Lung microvascular endothelial cell (primary cell): ENCODE measurements around the gene NCBP2. TPM values are rescaled to one million over a fixed set of nuclear protein-coding genes. Genes with fewer than 3 reads are reported as not detected.

Experiments
- DNase-seq, 2 donors: peaks; one replicate each; pipeline versions ENCODE4 v3.0.0 to v3.0.0-alpha.2; 2010; ENCODE audit warnings: low read depth in 2 of 2
- total RNA-seq: library from RNA; depleted of rRNA; stranded (reverse); fragments of >200 nt; gene quantifications from 2 replicates; pipeline ENCODE4 v1.2.1, GENCODE V29; 2014

Gene NCBP2
- total RNA-seq = 44.5 and 49.0 TPM in 2 replicates

DNA sequence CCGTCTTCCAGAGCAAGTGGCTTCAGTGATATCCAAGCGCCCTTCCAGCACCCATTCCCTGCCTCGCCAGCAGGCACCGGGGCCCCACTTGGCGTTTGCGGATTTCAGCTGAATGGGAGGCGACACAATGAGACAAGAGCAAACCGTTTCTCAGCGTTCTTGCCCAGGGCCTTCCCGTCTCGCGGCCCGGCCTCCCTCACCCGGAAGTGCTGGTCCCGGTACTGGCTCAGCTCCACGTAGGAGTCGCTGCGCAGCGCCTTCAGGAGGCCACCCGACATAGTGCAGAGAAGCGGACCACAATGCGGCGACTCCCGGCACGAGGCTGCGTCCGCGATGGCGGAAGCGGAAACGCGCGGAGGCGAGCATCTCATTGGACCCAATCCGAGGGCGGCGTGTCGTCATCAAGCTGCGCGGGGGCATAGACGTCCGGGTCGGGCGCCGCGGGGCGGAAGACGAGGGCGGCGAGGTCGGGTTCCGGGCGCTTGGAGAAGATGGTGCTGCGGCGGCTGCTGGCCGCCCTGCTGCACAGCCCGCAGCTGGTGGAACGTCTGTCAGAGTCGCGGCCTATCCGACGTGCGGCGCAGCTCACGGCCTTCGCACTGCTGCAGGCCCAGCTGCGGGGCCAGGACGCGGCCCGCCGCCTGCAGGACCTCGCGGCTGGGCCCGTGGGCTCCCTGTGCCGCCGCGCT, at the start of gene NCBP2:
Gene NCBP2 (minus strand): TSS at position 303 of the 689 bp plus-strand sequence. CDS start 25 bp downstream, at position 278.
- DNase-seq = peak; percentile 99

DNA sequence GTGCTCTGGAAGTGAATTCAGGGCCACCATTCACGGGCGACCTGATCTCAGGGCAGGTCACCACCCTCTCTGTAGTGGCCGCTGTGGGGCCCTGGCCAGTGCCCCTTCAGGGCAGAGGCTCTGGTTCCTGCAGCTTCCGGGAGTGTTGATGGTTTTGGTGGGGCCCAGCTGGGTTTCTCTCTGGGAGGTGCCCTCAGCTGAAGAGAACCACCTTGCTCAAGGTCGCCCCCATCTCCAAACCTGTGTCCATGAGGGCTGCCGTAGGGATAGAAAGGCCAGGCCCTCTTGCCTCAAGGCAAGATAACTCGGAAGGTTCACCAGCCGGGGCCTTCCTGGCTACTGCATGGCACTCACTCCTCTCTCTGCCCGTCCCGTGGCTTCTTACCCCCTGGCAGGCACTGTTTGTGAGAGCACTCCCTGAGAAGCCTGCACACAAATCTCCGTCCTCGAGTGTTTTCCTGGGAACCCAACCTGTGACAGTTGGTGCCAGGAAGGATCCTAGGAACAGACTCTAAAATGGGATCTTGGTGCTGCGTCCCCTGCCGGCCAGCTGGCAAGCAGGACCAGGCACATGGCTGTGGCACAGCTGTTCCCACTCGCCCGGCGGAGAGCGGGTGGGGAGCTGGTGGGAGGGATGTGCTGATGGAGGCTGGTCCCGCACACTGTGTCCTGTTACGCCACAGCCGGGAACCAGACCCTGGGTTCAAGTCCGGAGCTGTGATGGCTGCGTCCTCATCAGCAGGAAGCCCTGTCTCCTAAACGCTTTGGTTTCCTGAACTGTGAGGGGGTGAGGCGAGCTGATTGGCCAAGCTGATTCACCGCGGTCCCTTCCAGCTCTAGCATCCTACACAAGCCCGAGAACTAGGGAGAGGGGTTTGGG, 49.5 kb upstream of the NCBP2 start:
- no peak for DNase-seq

DNA sequence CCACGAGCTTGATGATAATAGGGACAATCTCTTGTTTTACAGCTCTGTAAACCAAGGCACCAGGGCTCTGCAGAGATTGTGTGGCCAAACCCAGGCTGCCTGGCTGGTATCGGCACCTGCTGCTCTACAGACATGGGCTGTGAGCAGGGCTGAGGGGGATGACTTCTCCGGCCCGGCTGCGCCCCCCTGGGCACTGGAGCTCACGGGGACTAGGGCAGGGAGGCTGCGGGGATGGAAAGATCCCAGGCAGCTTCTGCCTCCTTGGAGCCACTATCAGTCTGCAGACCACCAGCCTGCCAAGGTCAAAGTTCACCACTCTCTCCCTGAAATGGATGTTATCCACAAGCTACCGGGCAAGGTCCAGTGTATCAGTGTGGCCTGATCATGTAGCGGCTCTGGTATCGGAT, 48.3 kb upstream of the NCBP2 start:
- DNase-seq = no peak

DNA sequence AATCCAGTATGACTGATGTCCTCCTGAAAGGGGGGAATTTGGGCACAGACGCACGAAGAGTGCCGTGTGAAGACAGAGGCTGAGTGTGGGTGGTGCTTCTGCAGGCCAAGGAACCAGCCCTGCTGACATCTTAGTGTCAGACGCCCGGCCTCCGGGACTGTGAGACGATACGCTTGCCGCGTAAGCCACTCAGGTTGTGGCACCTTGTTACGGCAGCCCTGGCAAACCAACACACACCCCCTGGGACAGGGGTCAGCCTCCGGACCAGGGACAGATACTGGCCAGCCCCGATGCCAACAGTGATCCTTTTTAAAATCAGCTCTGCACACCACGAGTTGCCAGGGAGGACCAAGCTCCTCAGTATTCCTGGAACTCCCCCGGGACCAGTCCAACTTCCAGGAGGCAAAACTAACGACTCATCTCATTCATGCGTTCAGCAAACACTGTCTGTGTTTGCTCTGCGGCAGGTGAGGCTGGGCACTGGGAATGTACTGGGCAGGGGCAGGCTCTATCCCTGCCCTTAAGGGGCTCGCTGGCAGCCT, 47.5 kb upstream of the NCBP2 start:
- DNase-seq = no peak

DNA sequence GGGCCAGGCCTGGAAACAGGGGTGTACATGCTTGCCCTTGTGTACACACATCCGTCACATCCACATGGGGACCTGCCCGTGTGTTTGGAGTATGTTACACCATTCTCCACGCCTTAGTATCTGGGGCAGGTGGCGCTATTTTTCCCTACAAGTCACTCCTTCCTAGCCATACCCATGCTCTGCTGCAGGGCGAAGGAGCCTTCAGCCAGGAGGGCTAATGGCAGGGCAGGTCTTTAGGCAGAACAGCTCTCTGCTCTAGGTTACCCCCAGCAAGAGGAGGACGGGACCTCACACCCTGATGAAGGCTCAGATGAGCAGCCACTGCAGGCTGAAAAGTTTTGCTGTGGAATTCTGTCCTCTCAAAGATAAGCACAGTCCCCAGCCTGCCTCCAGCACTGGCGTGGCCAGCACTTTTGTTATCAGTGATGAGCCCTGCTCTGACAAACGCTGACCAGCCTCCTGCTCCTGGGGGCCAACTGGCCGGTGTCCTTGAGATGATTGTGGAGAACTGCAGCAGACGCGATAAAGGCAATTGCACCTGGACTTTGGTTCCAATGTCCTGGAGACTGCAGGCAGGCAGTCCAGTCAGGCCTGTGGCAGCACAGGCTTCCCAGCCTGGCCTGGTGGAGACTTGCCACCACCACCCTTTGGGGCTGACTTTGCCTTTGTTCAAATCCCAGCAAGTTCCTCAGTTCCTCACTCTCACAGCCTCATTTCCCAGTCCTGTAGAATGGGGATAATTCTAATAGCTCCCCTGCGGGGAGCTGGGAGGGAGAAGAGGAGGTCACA, 46.1 kb upstream of the NCBP2 start:
- no peak for DNase-seq

DNA sequence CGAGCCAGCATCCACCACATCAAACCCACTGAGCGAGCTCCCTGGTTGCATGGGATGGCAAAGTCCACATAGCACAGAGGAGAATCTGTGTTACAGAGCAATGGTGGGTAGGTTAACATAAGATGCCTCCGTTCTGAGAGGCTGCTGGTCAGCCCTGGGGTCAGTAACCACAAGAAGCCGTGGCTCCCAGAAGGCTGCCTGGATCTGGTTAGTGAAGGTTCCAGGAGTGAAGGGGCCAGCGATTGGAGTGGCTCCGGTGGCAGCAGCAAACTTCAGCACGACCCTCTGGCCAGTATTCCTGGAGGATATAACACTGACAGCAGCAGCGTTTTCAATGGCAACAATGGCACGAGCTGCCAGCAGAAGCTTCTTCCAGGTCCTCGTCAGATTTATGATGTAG, 44.7 kb upstream of the NCBP2 start:
- DNase-seq = no peak

DNA sequence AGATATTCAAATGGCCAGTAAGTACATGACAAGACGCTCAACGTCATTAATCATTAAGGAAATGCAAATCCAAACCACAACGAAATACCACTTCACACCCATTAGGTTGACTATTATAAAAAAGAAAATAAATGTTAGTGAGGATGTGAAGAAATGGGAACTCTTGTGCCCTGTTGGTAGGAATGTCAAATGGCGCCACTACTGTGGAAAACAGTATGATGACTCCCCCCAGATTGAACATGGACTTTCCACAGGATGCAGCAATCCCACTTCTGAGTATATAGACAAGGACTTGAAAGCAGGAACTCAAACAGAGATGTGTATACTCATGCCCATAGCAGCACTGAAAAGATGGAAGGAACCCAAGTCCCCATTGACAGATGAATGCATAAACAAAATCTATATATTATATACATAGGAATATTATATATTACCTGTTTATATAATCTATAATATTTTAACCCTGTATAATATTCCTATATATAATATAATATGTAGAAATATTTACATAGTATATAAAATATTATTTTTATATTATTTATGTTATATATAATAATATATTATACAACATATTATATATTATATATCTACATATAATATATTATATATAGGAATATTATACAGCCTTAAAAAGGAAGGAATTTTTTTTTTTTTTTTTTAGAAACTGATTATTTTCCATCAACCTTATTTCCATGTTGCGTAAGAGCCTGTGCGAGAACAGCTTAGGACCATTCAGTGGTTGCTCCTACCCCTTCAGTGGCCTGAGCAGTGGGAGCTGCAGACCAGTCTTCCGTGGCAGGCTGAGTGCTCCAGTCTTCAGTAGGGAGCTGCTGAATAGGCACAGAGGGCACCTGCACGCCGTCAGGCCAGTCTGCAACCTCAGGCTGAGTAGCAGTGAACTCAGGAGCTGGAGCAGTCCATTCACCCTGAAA, 43.9 kb upstream of the NCBP2 start:
- DNase-seq = no peak

DNA sequence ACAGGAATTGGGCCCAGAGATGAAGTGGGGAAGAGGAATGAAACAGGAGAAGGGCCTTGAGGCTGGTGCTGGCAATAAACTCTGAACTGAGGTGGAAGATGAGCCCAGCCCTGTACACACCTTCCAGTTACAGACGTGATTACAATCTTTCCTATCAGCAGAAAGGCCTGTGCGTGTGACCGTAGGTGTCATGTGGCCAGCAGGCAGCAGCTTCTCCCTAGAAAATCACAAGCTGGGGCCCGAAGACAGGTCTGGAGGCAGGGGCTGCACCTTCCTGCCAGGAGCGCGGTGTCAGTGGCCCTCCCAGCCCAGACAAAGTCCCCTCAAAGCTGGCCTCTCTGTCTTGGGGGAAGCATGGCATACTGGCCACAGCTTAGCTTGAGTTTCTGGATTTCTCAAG, 43.0 kb upstream of the NCBP2 start:
- no peak for DNase-seq

DNA sequence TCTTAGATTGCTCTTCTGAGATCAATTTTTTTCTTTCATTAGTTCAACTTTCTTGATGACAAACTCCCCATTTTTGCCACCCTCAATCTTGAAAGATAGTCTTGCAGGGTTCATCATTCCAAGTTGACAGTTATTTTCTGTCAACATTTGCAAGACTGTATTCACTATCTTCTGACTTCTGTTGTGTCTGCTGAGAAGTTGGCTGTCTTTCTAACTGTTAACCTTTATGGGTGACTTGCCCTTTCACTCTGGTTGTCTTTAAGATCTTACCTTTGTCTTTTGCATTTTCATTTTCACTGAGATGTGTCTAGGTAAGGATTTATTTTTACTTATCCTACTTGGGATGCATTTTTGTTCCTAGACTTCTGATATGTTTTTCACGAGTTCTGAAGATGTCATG, 40.9 kb upstream of the NCBP2 start:
- DNase-seq = no peak

DNA sequence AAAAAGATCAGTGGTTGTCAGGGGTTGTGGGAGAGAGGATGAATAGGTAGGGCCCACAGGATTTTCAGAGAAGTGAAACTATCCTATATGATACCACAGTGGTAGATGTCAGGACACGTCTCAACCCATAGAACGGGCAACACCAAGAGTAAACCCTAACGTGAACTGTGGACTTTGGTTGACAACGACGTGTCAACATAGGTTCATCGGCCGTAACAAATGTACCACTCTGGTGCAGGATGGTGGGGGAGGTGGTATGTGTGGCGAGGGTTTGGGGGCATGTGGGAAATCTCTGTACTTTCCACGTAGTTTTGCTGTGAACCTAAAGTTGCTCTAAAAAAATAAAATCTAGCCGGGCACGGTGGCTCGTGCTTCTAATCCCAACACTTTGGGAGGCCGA, 39.3 kb upstream of the NCBP2 start:
- no peak for DNase-seq

DNA sequence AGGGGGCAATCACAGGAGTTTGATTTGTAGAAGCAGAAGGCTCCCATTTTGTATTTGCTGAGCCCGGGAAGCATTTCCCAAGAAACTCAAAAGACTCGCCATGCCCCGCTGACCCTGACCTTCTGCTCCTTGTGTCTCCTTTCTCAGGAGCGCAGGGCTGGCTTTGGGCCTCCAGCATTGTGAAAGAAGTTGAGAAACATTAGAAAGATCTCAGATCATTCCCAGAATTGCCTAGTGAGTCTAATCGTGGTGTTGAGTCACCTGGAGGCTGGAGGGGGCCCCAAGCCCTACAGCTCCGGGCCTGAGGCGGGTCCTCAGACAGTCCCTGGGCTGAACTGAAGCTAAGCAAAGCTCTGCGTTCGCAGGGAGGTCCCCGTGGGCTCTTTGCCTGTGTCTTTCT, 37.2 kb upstream of the NCBP2 start:
- no peak for DNase-seq

DNA sequence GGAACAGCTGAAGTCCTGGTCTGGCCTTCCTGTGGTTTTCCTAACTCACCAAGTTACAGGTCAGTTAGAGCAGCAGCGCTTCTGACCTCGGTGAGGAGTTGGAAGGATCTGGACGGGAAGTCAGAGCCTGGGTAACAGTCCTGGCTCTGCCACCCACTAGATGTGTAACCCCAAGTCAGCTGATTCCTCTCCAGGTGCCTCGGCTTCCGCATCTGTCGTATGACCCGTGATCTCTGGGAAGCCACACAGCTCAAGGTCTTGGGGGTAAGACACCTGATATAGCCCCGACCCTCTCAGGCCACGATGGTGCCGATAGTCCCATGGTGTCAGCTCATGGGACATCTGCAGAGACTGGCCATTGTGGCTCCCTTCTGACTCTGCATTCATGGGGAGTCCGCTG, 34.6 kb upstream of the NCBP2 start:
- no peak for DNase-seq

DNA sequence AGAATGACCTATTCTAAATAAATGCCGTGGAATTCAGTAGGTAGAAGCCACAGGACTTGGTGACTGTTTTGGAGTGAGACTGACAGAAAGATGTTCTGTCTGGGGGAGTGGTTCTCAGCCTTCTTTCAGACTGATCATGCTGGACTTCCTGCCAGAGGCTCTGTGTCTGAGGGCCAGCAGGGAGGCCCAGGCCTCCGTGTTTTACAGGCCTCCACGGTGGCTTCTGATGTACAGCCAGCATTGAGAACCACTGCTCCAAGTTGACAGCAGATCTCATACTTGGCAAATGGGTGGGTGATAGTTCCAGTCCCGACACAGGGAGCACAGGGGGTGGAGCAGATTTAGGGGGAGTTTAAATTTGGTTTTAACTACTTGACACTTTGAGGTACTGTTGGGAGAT, 33.0 kb upstream of the NCBP2 start:
- no peak for DNase-seq

DNA sequence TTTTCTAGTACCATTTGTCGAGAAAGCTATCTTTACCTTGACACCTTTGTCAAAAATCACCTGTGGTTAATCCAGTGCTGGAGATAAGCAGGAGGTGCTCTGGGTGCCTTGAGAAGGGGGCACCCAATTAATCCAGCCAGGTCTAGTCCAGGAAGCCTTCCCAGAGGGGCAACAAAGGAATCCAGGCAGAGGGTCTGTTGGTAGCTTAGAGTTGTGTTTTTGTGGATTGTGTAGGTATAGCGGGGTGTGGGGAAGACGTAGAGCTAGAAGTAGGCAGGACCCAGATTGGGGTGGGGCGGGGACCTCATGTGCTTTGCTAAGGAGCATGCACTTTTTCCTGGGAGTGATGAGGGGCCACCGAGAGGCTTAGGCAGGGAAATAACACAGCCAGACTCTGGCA, 32.3 kb upstream of the NCBP2 start:
- DNase-seq = no peak

DNA sequence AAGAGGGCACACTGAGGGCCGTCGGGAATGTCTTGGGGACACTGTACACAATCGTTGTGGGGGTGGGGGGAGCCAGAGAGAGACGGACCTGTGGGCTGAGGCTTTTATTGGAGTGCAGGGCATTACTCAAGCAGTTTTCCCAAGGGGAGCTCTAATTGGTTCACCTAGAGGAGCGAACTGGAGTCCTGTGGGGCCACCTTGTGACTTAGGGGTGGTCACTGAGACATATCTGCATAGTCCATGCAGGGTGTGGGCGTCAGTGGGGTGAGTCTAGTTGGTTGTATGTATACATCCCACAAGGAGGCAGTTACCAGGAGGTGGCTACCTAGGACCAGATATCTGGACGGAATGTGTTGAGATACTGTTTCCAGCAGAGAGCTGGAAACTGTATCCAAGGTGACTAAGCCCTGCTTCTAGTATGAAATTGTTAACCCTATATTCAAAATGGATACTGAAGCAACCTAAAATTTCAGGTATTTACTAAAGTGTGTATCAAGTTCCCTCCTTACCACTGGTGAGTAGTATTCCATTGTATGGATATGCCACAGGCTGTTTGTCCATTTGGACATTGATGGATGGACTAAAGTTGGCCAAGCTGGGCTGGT, 28.9 kb upstream of the NCBP2 start:
- no peak for DNase-seq

DNA sequence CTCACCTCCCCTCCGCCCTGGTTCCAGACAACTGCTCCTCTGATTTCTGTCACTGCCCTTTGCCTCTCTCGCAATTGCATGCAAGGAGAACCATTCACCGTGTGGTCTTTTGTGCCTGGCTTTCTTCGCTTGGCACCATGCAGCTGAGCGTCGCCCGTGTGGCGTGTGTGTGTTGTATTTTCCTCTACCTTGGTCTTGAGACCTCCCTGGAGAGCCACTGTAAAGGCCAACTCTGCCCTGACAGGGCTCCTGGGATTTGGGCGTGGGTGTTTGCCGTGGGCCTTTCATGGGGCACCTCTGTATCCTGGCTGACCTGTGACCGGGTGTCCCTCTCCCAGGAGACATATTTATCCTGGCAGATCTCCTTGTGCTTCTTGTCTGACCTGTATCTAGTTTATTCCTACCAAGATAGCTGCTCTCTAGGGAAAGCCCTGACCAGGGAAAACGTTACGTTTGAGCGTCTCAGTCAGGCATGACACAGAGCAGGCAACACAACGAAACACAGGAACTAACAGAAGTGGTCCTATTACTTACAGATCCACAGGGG, 28.3 kb upstream of the NCBP2 start:
- DNase-seq = no peak

DNA sequence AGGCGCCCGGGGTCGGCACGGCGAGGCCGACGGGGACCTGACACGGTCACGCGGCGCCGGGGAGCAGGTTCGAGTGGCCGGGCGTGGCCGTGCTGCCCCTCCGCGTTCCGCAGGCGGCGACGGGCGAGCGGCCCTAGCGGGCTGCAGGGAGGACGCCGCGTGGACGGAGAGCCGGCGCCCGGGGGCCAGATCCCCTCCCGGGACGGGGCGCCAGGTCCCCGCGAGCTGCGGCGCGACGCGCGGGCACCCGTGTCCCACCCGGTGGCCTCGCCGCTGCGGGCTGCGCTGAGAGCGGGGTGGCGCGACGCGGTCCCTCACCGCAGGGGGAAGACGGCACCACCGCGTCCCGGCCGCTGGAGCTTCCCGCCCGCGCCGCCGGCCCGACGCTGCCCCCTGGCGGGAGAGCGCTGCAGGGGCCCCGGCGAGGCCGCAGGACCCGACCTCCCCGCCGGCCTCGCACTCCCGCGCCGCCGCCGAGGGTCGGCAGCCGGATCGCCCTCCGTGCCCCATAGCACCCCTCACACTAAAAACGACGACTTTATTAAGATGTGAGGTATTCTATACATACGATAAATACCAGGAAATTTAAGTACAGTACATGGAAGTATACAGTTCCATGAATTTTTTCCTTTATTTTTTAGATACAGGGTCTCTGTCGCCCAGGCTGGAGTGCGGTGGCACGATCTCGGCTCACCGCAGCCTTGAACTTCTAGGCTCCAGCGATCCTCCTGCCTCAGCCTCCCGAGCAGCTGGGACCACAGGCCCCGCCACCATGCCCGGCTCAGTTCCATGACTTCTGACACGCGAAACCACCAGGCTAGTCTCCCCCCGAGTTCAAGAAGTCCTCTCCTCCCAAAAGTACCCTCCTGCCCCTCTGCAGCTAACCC, 27.6 kb upstream of the NCBP2 start:
- DNase-seq = peak; percentile 68 to 81

DNA sequence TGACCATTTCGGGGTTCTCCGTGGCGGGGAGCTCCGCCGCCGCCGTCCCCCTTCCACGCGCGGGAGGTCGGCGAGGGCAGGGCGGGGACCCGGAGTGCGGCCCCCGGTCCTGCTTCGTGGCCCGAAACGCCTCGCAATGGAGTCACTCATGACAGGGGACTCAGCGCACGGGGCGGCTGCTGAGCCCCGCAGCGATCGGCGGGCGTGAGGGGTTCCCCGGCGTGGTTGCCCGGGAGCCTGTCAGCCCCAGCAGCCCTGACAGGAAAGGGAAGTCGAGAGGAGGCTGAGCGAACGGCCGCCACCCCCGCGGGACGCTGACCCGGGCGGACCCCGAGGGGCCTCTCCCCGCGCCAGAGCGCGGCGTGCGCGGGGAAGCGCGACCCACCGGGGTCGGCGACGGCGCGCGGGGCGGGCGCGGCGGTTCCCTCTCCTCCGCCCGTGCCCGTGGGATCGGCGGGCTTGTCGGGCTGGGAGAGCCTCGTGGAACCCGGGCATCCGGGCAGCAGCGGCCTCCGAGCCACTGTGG, 26.9 kb upstream of the NCBP2 start:
- peak; percentile 38 to 40 for DNase-seq
